Measurements from ENCODE around the gene AP4B1. TPM values are rescaled to one million over a fixed set of nuclear protein-coding genes. Genes with fewer than 3 reads are reported as not detected.

Gene AP4B1
- total RNA-seq, 2 experiments from 2014 or later: 44.1 to 48.0 TPM

GRCh38 chr1:113943028-113943811, 38.6 kb upstream of the AP4B1 start:
- TF ChIP-seq CTCF (IDR thresholded peaks at IDR 0.05): no peak
- no peak overlapping the region for H3K4me3 ChIP-seq (ENCODE audit: low read length)
- no peaks in the 10 kb centered on the region for H3K9me3 ChIP-seq (ENCODE audit: control insufficient read depth in 1 of 2, insufficient read depth in 1 of 2, low read length in 2 of 2)
- Mint-ChIP-seq H3K9me3 (no peaks in the 10 kb centered on the region), H3K27ac (no peak overlapping the region), H3K27me3 (no peaks in the 10 kb centered on the region), H3K4me1 (ENCODE audit: low read depth) (peaks cover 73% of the 10 kb centered on the region), H3K4me3 (no peak overlapping the region), H3K36me3 (ENCODE audit: low read depth) (peaks cover 60% of the 10 kb centered on the region)
- peak in 1 of 14 experiments; percentile 29 for DNase-seq
- intact Hi-C loops (cut with DNase I, micrococcal nuclease): no loop called here
- POLR2A ChIA-PET: interaction anchor here (1.7 kb wide), 1 partner anchor 13 kb away, joined by 7 read pairs; the partner anchor contains the start of gene HIPK1
- H3K36me3 ChIP-seq (ENCODE audit: insufficient read depth, low read length): peaks cover 22% of the 10 kb centered on the region
- CTCF ChIA-PET: no interaction called here
- H3K27me3 ChIP-seq (ENCODE audit: control insufficient read depth in 1 of 2, insufficient read depth in 2 of 2, low read length in 2 of 2): no peaks in the 10 kb centered on the region
- H3K27ac ChIP-seq (ENCODE audit: low read depth in 1 of 2, low read length in 2 of 2): no peak overlapping the region
- no peak for ATAC-seq (ENCODE audit: poor library complexity)
- peaks cover 53% of the 10 kb centered on the region for H3K4me1 ChIP-seq (ENCODE audit: insufficient read depth, low read length)

- ChIA-PET CTCF (interaction anchor here (4.2 kb wide), 1 partner anchor 13 kb away, joined by 18 read pairs; the partner anchor contains the start of gene HIPK1), POLR2A (interaction anchor here (1.7 kb wide), 1 partner anchor 13 kb away, joined by 7 read pairs; the partner anchor contains the start of gene HIPK1)
- Mint-ChIP-seq H3K27ac (peak overlapping the region; percentile 38), H3K9me3 (no peaks in the 10 kb centered on the region), H3K27me3 (no peaks in the 10 kb centered on the region), H3K4me3 (no peak overlapping the region), H3K36me3 (ENCODE audit: low read depth) (peaks cover 61% of the 10 kb centered on the region), H3K4me1 (ENCODE audit: low read depth) (peaks cover 73% of the 10 kb centered on the region)
- no peaks in the 10 kb centered on the region for H3K27me3 ChIP-seq (ENCODE audit: control insufficient read depth in 1 of 2, insufficient read depth in 2 of 2, low read length in 2 of 2)
- H3K4me3 ChIP-seq (ENCODE audit: low read length): no peak overlapping the region
- H3K4me1 ChIP-seq (ENCODE audit: insufficient read depth, low read length): peaks cover 57% of the 10 kb centered on the region
- intact Hi-C loops (cut with DNase I, micrococcal nuclease): no loop called here
- H3K36me3 ChIP-seq (ENCODE audit: insufficient read depth, low read length): peaks cover 22% of the 10 kb centered on the region
- TF ChIP-seq CTCF (IDR thresholded peaks at IDR 0.05): no peak
- ATAC-seq (ENCODE audit: poor library complexity) (no peak), DNase-seq (no peak)
- no peak overlapping the region for H3K27ac ChIP-seq (ENCODE audit: low read depth in 1 of 2, low read length in 2 of 2)
- no peaks in the 10 kb centered on the region for H3K9me3 ChIP-seq (ENCODE audit: control insufficient read depth in 1 of 2, insufficient read depth in 1 of 2, low read length in 2 of 2)
Measured at GRCh38 chr1:113942527-113942926, 37.9 kb upstream of the AP4B1 start.

- no peak for ATAC-seq (ENCODE audit: poor library complexity)
- ChIA-PET POLR2A (interaction anchor here (1.5 to 4.3 kb wide), 4 partner anchors 7 to 37 kb away, joined by 4 to 59 read pairs (median 14); partner anchors contain the start of genes AP4B1, DCLRE1B and HIPK1), CTCF (interaction anchor here (4.2 kb wide), 1 partner anchor 11 kb away, joined by 18 read pairs; the partner anchor contains the start of gene HIPK1)
- no peaks in the 10 kb centered on the region for H3K27me3 ChIP-seq (ENCODE audit: control insufficient read depth in 1 of 2, insufficient read depth in 2 of 2, low read length in 2 of 2)
- Mint-ChIP-seq H3K9me3 (no peaks in the 10 kb centered on the region), H3K4me1 (ENCODE audit: low read depth) (peaks cover 71% of the 10 kb centered on the region), H3K27me3 (no peaks in the 10 kb centered on the region), H3K27ac (peak overlapping the region; percentile 78), H3K36me3 (ENCODE audit: low read depth) (peaks cover 60% of the 10 kb centered on the region), H3K4me3 (peak overlapping the region; percentile 82)
- no peak for DNase-seq
- H3K27ac ChIP-seq (ENCODE audit: low read depth in 1 of 2, low read length in 2 of 2): peak overlapping the region in 1 of 2 donors; percentile 45
- no peak for TF ChIP-seq CTCF (IDR thresholded peaks at IDR 0.05)
- peaks cover 57% of the 10 kb centered on the region for H3K4me1 ChIP-seq (ENCODE audit: insufficient read depth, low read length)
- intact Hi-C loops (cut with DNase I, micrococcal nuclease): no loop called here
- no peaks in the 10 kb centered on the region for H3K9me3 ChIP-seq (ENCODE audit: control insufficient read depth in 1 of 2, insufficient read depth in 1 of 2, low read length in 2 of 2)
- peaks cover 22% of the 10 kb centered on the region for H3K36me3 ChIP-seq (ENCODE audit: insufficient read depth, low read length)
- H3K4me3 ChIP-seq (ENCODE audit: low read length): no peak overlapping the region
Measured at GRCh38 chr1:113941245-113941559, 36.6 kb upstream of the AP4B1 start.
